GM19035 (cell line): ENCODE results near the gene SPG7.

ENCODE experiments used
- ATAC-seq: cut with Tn5 transposase; IDR thresholded peaks from one replicate; pipeline ENCODE4 v1.9.1; 2021; ENCODE audit not compliant: unreplicated experiment

SPG7 gene

DNA sequence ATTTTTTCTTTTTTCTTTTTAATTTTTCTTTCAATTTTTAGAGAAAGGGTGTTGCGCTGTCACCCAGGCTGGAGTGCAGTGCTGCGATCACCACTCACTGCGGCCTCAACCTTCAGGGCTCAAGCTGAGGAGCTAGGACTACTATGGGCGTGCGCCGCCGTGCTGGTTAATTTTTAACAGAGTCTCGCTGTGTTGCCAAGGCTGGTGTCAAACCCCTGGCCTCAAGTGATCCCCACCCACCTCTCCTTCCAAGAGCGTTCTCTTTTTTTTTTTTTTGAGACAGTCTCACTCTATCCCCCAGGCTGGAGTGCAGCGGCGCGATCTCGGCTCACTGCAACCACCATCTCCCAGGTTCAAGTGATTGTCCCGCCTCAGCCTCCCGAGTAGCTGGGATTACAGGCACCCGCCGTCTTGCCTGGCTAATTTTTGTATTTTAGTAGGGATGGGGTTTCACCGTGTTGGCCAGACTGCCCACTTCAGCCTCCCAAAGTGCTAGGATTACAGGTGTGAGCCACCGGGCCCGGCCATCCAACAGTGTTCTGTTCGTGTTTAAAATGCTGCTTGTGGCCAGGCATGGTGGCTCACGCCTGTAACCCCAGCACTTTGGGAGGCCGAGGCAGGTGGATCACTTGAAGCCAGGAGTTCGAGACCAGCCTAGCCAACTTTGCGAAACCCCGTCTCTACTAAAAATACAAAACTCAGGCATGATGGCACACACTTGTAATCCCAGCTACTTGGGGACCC is 37.8 kb downstream of the SPG7 start:
- ATAC-seq = no peak

DNA sequence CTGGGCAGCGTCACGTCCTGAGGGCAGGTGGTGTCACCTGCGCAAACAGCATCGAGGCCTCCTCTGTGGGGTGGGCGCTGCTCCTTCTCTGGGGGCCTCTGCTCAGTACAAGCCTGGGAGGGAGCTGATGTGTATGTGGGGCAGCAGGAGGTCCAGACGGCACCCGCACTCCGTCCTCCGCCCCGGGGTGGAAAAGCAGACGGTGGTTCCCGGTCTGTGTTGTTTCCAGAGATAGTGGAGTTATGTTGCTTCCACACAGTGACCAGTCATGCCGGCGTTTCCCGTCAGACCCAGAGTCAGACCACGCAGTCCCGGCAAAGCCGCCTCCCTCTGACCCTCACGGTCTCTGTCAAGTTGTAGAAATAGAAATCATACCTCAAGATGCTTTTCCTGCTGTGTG is 38.6 kb downstream of the SPG7 start:
- no peak for ATAC-seq

DNA sequence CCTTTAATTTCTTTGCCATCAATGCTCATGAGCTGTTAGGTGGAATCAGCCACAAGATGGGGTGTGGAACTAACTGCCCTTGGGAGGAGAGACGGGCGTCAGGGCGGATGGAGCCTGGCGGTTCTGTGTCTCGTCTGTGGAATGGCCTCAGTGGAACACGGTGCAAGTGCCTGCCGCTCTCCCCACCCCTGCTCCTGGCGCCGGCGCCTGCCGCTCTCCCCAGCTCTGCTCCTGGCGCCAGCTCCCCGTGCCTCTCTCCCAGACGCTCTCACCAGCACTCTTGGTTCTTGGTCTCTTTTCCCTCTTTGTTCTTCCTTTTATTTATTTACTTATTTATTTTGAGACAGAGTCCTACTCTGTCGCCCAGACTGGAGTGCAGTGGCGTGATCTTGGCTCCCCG is 39.1 kb downstream of the SPG7 start:
- ATAC-seq = no peak

DNA sequence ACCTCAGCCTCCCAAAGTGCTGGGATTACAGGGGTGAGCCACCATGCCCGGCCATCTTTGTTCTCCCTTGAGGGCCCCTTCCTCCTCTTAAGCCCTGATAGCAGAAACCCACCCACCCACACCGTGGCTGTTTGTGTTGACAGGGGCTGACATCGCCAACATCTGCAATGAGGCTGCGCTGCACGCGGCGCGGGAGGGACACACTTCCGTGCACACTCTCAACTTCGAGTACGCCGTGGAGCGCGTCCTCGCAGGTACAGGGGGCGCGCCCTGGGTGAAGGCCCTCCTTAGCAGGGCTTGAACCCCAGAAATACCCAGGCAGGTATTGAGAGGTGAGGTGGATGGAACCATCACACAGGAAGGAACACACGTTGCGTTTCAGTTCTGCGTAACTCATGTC is 39.7 kb downstream of the SPG7 start:
- ATAC-seq = no peak

DNA sequence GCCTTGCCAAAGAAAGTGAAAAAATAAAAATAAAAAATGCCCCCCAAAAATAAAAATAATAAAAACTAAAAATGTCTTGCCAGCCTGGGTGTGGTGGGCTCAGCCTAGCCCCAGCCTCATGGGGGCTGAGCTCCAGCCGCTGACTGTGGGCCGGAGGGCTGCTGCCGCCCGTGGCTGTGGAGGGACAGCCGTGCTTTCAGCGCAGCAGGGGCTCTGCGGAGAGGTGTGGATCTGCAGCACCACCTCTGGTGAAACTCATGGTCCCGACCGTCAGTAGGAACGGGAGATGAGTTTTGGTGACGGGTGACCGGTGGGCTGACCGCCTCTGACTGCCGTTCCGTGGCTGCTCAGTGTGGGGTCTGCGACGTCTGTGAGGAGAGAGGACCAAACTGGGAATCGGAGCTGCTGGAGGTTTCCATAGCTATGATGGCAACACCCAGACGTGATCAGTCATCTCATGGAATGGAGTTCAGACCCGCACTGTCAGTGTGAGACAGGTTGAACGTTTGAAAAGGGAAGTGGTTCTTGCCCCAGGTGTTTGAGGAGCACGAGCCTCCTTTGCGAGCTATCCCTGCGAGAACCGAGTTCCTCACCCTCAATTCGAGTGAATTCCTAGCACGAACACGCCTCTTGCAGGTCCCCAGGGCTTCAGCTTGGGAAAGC is 40.3 kb downstream of the SPG7 start:
- ATAC-seq = no peak

DNA sequence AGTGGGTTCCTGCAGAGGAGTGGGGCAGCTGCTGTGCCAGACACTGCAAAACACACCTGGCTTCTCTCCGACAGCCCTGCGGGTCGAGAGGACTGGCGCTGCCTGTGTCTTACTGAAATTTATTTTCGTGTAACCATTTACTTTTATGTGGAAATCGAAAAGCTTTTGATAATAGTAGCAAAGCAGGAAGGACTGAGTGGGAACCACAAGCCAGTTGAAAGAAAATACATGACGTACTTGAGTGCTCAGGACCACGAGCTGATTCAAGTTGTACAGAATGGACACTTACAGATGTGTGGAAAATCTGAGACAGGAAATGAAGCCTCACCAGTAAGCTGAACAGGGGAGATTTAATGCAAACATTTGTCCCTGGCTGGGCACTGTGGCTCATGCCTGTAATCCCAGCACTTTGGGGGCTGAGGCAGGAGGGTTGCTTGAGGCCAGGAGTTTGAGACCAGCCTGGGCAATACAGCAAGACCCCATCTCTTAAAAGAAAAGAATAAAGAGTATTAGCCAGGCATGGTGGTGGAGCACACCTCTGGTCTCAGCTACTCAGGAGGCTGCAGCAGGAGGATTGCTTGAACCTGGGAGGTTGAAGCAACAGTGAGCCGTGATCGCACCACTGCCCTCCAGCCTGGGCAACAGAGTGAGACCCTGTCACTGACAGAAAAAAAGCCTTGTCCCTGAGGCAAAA is 41.0 kb downstream of the SPG7 start:
- no peak for ATAC-seq

DNA sequence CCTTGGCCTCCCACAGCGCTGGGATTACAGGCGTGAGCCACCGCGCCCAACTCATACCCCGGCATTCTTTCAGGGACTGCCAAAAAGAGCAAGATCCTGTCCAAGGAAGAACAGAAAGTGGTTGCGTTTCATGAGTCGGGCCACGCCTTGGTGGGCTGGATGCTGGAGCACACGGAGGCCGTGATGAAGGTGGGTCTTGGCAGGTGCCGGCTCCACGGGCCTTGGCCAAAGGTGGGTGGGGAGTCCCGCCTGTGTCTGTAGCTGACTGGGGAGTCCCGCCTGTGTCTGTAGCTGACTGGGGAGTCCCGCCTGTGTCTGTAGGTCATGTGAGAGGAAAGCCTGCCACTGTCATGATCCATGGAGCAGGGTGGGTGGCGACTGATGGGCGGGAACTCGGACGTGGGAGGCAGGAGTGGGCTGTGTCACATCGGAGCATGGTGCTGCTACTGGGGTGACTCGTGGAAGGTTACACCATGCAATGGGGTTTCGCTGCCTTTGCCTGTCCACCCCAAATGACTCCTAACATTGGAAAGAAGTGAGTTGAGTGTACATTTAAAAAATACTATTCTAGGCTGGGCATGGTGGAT is 42.3 kb downstream of the SPG7 start:
- ATAC-seq = no peak

DNA sequence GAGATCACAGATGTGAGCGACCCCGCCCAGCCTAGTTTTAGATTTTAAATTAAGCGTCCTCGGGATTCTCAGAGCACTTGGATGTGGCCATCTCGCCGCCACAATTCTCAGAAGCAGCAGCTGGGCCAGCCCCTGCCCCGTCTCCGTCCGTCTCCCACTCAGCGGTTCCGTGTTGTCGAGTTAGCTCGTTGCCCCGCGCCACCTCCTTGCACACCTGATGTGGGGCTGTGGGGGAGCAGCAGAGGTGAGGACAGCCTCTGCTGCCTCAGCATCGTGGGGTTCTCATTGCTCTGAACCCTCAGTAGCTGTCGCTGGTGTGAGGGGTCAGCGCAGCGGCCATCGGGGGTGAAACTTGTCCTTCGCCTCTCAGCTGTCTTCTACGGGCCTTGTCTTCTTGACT is 44.1 kb downstream of the SPG7 start:
- ATAC-seq = no peak

DNA sequence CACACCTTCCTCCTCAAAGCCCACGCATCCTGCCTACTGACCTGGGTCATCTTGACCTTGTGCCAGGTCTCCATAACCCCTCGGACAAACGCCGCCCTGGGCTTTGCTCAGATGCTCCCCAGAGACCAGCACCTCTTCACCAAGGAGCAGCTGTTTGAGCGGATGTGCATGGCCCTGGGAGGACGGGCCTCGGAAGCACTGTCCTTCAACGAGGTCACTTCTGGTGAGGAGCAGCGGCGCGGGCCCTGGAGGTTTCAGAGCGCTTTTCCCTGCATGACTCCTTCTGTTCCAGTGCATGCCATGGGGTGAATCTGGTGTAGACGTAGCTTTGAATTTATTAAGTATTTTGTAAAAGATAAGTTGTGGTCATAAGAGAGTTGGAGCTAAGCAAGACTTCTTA is 44.7 kb downstream of the SPG7 start:
- ATAC-seq = no peak

DNA sequence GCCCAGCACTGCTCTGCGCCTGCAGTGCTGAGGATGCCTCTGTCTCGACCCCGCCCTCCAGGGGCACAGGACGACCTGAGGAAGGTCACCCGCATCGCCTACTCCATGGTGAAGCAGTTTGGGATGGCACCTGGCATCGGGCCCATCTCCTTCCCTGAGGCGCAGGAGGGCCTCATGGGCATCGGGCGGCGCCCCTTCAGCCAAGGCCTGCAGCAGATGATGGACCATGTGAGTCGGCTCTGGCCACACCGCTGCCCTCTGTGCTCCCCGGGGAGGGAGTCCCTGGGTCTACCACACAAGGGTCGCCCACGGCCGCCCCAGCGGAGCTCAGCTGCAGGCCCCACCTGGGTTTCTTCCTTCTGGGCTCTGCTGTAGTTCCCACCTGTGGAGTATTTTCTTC is 45.5 kb downstream of the SPG7 start:
- ATAC-seq = no peak

DNA sequence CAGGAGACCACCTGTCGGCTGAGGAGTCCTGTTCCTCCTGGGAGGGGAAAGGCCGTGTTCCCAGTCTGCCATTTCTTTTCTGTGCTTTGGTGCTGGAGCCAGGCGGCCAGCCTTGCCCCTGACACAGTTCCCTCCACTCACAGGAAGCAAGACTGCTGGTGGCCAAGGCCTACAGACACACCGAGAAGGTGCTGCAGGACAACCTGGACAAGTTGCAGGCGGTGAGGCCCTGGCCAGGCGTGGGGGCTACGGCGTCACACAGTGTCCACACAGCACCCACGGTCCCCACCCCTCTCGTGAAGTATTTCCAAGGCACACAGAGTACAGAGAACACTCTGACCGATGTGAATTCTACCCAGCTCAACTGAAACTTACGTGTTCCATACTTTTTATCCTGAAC is 46.1 kb downstream of the SPG7 start:
- ATAC-seq = no peak

DNA sequence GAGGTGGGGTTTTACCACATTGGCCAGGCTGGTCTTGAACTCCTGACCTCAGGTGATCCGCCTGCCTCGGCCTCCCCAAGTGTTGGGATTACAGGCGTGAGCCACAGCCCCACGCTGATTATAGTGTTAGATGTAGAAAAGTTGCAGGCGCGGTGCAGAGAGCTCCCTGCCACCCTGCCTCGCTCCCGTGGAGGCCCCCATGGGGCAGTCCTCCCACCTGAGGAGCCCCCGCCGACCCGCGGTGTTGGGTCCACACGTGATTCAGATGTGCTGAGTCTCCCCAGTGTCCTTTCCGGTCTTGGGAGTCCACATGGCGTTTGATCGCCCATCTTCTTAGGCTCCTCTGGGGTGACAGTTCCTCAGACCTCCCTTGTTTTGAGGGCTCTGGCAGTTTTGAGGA is 47.1 kb downstream of the SPG7 start:
- ATAC-seq = no peak

DNA sequence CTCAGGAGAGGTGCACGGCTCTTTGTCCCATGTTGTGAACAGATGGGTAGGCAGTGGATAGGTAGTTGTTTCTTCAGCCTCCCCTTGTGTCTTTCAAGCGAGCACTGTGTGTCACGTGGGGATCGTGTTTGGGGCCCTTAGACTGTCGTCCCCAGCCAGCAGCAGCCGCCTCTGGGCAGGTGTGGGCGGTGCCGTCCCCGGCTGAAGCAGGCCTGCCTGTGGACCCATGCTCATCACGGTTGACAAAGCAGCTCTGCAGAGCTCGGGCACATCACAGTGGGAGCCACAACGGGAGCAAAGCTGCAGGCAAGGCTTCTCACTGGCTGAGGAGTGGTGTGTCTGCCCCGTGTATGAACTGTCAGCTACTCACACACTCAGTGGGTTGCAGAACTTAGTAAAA is 47.6 kb downstream of the SPG7 start:
- ATAC-seq = no peak

DNA sequence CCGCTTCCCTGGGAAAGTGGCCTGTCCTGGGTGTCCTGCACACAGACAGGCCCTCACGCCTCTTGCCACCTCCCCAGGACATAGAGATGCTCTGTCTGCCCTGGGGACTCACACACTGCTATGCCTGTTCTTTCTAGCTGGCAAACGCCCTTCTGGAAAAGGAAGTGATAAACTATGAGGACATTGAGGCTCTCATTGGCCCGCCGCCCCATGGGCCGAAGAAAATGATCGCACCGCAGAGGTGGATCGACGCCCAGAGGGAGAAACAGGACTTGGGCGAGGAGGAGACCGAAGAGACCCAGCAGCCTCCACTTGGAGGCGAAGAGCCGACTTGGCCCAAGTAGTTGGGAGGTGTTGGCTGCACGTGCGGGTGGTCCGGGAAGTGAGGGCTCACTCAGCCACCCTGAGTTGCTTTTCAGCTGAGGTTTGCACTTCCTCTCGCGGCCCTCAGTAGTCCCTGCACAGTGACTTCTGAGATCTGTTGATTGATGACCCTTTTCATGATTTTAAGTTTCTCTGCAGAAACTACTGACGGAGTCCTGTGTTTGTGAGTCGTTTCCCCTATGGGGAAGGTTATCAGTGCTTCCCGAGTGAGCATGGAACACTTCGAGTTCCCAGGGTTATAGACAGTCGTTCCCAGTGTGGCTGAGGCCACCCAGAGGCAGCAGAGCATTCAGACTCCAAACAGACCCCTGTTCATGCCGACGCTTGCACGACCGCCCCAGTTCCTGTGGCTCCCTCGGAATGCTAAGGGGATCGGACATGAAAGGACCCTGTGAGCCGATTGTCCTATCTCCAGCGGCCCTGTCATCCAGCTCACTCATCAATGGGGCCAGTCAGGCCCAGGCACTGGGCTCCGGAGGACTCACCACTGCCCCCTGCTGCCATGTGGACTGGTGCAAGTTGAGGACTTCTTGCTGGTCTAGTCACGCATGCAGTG is 48.8 kb downstream of the SPG7 start:
- no peak for ATAC-seq

DNA sequence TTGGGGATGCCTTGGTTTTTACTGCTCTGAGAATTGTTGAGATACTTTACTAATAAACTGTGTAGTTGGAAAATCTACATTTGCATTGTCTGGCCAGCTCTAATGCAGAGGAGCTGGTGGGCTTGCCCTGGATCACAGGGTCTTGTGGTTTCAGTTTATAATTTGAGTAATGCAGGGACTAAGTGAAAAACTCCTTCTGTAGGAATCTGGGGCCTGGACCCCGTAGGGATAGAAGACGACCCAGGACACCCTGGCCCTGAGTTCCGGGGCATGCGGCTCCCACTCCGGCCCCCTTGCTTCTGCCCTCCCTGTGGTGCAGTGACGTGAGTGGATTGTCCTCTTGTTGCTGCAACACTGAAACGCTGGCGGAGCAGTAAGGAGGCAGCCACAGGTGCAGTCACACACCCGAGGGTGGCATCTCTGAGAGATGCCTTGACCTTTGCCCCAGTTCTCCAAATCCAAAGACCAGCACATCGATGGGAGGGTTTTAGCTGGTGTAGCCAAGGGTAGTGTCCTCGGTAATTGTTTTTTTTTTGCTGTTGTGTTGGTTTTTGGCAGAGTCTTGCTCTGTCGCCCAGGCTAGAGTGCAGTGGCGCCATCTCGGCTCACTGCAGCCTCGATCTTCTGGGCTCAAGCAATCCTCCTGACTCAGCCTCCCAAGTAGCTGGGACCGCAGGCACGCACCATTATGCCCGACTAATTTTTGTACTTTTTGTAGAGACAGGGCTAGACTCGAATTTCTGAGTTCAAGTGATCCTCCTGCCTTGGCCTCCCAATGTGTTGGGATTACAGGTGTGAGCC is 49.7 kb downstream of the SPG7 start:
- ATAC-seq = no peak

DNA sequence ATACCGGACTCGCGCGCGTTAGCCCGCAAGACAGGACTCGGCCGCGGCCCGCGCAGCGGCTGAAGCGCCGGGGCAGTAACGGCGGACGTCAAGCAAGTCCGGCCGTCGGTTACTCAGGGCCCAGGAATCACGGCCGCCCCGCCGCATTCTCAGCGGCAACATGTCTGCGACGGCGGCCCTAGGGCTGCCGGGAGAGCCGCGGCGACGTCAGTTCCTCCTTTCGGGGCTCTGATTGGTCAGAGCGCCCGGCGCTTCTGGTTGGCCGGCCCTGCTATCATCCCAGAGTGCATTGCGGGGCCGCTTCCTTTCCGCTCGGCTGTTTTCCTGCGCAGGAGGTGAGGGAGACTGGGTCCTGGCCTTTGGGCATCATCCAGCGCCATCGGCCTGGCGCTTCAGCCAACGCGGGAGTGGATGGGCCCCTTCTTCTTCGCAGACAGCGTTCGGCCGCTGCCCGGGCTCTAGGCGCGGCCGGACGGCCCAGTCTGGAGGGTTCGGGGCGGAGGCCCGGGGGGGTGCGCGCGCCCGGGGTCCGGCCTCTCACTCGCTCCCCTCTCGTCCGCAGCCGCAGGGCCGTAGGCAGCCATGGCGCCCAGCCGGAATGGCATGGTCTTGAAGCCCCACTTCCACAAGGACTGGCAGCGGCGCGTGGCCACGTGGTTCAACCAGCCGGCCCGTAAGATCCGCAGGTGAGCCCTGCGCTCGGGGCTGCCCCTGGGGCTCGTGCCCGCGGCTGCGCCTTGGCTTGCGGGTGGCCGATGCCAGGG is 52.4 kb downstream of the SPG7 start, which contains the start of gene RPL13:
RPL13 (plus strand) TSS at position 305 of the 764 bp plus-strand sequence; CDS start at position 583, 278 bp downstream.
- ATAC-seq = peak; percentile 94

DNA sequence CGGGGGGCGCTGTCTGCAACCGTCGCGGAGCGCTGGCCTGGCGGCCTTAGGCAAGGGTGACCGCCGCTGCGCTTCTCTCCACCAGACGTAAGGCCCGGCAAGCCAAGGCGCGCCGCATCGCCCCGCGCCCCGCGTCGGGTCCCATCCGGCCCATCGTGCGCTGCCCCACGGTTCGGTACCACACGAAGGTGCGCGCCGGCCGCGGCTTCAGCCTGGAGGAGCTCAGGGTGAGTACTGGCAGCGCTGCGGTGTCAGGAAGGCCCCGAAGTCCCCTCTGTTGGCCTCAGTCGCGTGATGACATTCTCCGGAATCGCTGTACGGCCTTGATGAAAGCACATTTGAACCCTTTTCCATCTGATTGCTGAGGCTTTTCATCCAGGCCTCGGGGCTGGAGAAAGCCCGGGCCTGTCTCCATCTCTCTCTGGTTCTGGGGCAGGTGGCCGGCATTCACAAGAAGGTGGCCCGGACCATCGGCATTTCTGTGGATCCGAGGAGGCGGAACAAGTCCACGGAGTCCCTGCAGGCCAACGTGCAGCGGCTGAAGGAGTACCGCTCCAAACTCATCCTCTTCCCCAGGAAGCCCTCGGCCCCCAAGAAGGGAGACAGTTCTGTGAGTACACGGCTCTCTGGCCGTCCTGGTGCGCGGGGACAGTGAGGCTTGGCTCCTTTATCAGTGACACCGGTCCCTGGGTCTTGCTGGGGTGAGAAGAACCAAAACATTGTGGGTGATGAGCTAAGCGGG is 53.1 kb downstream of the SPG7 start:
- no peak for ATAC-seq

DNA sequence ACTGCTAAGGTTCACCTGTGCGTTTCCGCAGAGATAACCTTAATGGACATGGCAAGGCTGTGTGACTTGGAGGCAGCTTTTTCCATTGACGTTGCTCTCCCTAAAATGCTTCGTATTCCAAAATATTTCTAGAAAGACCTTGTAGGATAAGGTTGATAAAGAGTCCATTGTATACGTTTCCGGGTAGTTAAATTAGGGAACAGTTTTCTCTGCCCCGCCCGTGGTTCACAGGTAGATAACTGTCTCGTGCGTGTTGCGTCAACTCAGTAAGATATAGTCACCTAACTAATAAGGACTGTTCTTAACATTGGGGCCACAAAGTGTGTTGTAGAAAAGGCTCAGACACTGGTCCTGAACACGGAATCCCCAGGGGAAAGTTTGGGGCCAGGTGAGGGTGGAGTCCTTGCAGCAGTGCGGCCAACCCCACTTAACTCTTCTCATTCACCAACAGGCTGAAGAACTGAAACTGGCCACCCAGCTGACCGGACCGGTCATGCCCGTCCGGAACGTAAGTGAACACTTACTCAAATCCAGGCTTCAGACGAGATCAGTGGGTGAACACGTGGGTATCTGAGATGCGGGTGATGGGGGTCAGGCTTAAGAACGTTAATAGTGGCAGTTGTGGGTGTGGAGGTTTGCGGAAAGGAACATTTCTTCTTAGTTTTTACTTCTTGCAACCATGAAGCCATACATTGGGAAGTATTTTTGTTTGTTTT is 53.8 kb downstream of the SPG7 start:
- ATAC-seq = no peak
